ENCODE data around the gene LRRC74B.
"Not testable (repeated sequence)": the region's sequence is repeated elsewhere in the genome, so short reads cannot be mapped to it uniquely, and the experiment has no call there.

LRRC74B gene

DNA sequence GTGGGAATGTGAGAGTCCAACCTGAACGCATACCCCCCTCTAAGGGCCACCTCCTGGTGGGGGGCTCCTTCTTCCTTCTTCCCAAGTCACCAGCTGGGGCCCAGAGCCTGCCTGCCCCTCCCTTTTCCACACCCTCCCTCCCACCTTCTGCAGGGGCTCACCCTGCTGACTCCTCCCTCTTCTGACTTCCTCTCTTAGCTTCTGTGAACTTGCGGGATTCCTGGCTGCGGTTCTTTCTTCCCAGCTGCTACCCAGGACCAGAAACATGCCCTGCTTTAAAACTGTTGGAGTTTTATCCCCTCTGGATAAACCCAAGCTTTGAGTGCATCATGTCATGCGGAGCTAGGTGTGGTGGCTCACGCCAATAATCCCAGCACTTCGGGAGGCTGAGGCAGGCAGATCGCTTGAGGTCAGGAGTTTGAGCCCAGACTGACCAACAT, 10.2 kb downstream of the LRRC74B start:
- DNase-seq, result no peak

DNA sequence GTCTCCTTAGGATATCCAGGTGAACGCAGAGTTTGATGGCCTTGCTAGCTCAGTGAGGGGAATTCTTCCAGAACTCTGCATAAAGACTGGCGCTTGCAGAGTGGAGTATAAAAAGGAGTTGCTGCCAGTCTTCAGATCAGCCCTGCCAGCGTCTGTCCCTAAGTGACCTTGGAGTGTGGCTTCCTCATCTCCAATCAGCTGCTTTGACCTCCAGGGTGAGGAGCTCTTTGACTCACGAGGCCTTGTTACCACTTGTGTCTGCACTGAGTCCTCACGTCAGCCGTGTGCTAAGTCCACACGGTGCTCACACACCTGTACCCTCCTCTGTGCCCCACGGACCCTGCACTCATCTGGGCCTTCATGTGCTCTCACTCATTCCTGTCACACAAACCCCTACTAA, 14.6 kb downstream of the LRRC74B start:
- DNase-seq, result not testable (repeated sequence)

DNA sequence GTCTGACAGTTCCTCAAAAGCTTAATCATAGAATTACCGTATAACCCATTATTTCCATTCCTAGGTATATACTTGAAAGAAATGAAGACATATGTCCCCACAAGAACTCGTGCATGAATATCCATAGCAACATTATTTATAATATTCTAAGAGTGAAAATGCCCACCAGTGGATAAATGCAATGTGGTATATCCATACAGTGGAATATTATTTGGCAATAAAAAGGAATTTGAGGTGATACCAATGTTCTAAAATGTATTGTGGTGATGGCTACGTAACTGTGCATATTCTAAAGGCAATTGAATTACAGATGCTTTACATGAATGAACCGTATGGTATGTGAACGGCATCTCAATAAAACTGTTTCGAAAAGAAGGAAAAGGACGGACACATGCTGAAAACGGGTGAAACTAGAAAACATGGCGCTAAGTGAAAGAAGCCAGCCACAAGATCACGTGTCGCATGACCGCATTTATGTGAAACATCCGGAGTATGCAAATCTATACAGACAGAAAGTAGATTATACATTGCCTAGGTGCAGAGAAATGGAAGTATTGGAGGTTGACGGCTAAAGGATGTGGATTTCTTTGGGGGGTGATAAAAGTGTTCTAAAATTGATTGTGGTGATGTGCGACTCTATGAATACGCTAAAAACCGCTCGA, 16.0 kb downstream of the LRRC74B start:
- not testable (repeated sequence) for DNase-seq

DNA sequence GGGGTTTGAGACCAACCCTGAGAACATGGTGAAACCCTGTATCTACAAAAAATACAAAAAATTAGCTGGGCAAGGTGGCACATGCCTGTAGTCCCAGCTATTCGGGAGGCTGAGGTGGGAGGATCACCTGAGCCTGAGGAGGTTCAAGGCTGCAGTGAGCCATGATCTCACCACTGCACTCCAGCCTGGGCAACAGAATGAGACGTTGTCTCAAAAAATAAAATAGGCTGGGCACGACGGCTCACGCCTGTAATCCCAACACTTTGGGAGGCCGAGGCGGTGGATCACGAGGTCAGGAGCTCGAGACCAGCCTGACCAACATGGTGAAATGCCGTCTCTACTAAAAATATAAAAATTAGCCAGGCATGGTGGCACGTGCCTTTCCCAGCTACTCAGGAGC, 18.7 kb downstream of the LRRC74B start:
- not testable (repeated sequence) for DNase-seq

DNA sequence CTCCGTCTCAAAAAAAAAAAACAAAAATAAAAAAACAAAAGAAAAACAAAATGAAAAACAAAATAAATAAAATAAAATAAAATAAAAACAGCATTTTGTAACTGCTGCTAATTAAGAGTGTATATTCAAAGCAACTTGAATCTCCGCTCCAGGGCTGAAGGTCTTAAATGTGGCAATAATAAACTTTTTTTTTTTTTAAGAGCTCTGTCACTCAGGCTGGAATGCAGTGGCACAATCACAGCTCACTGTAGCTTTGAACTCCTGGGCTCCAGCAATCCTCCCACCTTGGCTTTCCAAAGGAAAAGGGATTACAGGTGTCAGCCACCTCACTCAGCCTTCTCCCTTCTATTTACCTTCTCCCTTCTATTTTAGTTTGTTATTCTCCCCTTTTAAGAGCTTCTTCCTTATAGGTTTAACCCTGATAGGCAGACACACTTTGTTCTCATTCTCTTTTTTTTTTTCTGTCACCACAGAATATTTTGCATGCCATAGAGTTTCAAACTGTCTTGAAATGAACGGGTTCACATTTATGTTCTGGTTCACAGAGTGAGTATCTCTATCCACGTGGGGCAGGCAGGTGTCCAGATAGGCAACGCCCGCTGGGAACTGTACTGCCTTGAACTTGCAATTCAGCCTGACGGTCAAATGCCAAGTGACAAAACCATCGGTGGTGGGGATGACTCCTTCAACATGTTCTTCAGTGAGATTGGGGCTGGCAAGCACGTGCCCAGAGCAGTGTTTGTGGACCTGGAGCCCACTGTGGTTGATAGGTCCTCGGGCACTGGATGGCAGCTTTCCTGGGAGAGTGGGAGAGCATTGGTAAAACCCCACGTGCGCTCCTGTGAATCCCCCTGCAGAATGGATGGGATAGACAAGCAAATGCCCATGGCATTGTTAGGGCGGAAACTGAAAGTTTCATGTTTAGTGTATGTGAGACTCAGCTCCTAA, 19.4 kb downstream of the LRRC74B start:
- DNase-seq, result no peak

DNA sequence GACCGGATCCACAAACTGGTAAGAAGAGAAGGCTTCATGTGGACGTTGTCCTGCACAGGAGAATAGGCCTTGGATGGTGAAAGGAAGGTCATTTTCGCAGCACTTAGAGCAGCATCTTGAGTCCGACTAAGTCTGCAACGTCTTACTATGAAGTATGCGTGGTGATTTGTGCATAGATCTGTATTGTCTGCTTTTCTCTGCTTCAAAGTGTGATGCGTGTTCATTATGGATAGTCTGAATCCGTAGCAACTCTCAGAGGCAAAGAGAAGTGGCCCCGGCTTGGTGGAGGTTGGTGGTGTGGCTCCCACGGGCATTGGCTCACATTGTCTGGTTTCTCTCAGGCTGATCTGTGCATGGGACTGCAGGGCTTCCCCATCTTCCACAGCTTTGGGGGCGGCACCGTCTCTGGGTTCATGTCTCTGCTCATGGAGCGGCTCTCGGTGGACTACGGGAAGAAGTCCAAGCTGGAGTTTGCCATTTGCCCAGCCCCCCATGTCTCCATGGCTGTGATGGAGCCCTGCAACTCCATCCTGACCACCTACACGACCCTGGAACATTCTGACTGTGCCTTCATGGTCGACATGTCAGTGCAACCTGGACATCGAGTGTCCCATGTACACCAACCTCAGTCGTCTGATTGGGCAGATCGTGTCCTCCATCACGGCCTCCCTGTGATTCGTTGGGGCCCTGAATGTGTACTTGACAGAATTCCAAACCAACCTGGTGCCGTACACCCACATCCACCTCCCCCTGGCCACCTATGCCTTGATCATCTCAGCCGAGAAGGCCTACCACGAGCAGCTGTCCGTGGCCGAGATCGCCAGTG, 21.5 kb downstream of the LRRC74B start:
- DNase-seq, result no peak

DNA sequence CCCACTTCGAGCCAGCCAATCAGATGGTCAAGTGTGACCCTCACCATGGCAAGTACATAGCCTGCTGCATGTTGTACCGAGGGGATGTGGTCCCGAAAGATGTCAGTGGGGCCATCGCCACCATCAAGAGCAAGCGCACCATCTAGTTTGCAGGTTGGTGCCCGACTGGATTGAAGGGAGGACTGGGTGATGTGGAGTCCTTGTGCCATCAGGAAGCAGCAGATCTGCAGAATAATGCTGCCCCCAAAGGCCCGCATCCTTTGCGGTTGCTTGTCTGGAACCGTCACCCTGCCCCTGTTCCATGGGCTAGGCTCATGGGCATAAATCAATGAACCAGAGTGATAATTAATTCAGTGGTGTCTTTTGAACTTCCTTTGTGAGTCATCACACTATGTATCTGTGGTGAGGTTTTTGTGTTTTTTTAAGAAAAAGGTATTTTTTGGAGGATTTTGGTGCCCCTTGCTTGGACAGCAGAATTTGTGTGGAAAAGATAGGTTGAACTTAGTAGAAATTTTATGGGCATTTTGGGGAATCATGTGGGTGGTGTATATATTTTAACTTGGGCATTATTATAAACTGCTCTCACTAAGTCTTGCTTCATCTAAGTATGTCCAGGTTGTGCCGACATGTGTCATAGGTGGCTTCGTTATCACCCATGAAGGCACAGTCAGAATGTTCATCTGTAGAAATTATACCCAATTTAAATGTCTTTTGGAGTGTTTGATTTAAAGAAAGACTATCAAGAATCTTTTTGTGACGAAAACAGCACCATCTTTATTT, 22.3 kb downstream of the LRRC74B start:
- no peak for DNase-seq

DNA sequence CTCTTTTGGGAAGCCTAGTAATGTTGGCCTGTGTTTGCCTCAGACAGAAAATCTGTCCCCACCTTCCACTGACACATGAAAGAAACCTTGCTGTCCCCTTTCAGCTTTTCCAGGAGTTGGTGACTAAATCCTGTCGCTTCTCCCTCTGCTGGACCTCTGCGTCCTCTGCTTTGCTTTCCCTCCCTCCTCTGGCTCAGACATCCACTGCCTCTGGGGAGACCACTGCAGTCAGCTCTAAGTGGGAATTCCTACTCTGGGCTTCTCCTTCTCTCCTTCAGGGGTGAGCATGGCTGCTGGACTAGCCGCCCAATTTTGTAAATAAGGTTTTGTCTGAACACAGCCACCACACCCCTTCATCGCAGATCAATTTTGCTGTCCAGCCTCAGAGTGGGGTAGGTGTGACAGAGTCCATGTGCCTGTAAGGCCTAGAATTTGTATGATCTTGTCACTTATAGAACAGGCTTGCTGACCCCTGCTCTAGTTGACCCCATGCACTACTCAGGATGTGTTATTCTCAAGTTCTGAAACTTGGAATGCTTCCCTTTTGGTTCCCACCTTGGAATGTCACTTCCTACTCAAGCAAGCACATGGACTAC, 23.0 kb downstream of the LRRC74B start:
- no peak for DNase-seq

DNA sequence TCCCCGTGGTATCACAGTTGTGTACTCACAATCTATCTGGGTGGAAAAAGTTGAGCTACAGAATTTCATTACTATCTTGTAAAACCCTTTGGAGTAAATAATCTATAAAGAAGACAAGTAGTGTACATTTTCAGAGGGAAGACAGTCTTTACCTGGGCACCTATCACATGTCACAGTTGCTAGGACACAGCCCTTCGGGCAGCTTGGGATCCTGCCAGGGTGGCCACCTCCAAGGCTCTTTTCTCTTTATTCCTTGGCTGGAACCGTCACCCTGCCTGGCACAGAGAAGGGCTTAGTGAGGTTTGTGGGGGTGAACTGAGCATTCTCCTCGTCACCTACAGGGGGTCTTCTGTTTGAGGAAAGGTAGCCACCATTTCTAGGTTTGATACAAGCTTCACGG, 23.6 kb downstream of the LRRC74B start:
- no peak for DNase-seq

DNA sequence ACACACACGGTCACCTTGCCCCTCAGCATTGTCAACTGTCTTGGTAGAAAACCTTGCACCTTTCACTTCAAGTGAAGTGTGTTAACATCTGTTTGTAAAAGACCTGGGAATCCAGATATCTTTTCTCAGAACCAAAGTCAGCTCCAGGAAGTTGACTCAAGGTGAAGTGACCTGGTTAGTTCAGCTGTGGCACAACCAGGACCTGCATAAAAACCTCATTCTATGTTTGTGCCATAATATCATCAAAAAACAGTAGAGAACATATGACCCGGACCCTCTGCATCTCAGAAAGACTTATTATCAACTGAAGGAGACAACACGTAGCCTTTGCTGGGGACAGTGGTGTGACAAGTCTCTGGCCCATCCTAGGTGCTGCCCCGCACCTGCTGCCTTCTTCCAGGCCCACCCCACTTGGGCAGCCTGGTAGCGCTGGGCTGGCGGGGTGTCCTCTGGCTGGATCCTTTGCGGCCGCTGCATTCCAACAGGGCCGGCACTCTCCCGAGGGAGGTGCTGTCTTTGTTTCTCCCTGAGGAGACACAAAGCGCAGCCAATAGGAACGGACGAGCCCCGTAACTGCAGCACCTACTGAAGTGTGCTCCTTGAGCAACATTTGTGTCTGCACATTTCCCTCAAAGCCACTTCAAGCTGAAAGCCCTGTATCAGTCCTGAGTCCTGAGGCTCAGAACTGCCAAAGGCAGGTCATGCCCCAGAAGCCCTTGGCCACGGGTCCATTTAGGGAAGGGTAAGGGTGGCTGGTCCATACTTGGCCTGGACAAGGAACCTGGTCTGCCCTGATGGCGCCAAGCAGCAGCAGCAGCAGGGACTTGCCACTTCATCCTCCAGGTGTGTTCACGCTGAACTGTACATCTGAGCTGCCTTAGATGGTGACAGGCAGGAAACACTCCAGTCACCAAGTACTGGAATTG, 25.2 kb downstream of the LRRC74B start:
- DNase-seq, result no peak

DNA sequence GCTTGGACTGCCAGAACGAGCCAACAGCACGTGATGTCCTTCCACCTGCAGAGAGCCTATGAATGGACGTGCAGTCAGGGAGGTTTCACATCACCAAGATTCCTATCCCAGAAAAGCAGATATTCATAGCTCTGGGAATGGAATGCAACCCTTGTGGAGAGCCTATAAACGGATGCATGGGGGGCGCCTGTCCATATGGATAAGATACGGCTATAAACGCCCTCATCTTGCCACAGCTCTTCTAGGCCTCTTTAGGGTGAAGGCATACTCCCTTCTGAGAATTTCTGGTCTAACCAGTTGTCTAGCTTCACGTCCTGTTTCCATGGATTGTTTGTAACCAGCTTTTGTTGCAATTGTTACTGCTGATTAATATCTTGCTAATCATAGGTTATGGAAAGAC, 26.1 kb downstream of the LRRC74B start:
- not testable (repeated sequence) for DNase-seq

DNA sequence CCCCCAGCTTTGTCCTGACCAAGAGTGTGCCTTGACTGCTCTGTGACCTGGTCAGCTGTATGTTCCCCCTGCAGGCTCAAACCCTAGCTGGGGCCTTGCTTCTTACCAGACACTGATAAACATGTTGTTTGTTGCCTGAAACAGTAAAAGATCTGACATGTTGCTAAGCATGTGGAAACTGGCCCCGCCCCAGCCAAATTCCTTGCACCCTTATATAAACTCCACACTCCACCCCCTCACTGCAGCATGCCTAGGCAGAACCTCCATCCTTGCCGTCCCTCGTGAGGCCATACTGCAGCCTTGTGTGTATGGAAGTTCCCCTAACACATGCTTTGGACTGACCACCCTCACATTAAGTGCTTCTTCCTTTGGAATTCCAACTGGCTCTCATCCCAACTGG, 27.3 kb downstream of the LRRC74B start:
- no peak for DNase-seq

DNA sequence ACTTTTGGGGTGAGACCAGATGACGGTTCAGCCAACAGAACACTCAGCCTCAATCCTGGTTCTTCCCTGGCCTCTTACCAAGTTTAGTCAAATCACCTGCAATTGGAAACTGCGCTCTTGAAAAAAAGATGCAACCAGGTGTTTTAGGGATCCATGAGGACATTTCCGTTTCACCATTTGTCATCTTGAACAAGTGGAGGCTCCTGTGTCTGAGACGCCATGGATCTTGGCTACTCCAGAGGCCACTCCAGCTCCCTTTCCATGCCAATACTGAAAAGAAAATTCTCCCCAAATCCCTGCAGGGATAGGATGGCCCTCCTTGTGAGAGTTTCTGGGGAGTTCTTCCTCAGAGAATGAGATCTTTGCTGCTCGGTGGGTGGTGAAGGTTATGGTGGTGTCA, 27.7 kb downstream of the LRRC74B start:
- DNase-seq, result no peak

DNA sequence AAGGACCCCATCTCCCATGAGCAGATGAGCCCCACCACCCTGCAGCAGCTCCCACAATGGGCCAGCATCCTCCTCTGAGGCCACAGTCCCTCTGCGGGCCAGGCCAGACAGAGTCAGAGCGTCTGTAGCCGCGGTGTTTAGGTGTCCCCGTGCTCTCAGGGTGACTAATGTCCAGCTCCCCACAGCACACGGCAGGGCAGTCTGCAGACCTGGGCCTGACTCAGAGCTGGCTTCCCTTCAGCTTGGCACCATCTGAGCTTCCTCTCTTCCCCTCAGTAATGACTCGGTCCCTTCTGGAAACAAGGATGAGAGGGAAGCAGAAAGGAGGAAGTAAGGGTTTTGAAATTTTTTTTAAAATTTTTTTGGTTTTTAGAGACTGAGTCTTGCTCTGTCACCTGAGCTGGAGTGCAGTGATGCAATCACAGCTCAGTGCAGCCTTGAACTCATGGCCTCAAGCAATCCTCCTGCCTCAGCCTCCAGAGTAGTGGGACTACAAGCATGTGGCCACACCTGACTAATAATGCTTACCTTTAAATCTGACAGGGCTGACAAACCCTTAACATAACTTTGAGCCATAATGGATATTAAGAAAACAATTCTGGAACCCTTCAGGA, 28.5 kb downstream of the LRRC74B start:
- no peak for DNase-seq

DNA sequence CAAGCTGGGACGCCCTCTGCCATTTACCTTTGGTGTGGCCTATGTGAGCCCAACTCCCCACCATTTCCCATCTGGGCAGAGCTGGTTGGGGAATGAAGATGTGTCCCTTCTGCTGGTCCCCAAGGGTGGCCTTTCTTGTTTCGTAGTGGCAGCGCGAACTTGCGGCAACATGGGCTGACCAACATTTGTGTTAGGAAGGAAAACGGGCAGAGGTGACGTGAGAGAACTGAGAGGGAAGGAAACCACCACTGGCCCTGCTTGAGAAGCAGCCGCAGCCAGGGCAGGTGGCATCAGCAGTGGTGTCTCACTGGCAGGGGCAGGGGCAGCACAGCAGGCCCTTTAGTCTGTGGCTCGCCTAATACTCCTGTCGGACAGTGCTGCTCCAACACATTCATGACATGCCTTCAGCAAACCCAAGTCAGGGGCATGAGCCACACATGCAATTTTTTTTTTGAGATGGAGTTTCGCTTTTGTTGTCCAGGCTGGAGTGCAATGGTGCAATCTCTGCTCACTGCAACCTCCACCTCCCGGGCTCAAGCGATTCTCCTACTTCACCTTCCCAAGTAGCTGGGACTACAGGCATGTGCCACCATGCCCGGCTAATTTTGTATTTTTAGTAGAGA, 29.9 kb downstream of the LRRC74B start:
- DNase-seq, result no peak

DNA sequence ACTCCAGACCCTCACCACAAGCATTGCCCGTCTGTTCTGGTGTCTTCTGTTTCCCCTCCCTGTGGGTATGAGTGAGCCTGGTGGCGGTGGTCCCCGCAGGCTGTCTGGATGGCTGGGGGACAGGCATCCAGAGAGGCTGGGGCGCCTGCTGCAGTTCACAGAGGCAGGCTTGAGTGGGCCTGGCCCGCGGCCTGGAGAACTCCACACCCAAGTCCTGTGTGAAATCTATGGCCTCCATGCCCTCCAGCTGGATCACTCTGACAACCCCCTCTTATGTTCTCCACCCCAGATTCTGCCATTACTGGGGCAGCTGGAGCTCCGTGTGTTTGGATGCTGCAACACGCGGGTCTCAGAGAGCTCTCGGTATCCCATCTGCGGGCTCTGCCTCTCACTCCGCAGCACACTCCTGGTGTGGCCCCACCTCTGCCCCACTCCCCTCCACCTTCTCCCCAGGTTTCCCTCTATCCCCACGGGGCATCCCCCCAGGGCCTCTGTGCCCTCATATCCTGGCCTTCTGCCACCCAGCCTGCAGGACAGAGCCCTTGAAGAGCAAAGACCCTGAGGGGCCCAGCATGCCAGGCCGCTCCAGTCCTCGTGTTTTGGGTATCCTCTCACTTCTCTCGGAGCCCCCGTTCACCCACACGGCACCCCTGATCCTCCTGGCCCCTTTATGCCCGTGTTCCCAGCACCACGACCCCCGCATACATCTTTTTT, 31.3 kb downstream of the LRRC74B start:
- no peak for DNase-seq

DNA sequence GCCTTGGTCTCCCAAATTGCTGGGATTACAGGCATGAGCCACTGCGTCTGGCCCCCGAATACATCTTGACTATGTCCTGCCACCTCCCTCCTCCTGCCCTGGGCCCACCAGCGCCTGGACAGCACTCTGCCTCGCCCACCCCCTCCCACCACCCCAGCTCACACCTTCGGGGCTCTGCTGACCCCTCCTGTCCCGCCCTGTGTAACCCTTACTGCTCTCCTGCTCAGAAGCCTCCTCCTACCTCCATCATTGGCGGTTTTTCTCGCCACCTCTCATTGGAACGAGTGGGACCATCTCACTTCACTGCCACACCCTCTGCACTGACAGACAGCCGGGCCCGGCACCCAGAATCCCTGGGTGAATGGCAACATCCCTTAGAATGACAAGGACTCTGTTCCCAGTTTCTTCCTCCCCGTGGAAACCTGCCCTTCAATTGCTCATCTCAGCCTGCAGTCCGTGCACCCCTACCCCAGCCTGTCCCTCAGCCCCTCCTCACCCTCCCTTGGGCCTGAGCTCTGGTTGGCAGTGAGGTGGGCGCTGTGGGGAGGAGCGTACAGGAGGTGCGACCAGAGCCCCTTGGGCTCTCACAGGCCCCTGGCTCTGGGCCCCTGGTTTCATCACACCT, 32.2 kb downstream of the LRRC74B start:
- no peak for DNase-seq

DNA sequence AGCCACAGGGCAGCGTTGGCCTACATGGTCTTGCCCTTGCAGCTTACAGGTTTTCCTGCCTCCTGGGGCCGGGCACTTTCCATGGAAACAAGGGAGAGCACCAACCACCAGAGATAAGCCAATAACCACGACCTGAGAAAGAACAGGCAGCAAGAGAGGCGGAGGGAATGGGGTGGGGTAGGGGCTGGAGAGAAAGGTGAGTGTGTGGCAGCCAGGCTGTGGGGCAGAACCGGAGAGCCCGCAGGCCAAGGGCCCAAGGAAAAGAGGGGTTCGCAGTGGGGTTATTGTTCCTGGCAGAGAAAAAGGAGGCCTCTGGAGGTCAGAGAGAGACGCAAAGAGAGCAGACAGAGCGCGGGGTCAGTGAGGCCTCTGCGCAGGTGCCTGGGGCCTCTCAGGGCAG, 33.2 kb downstream of the LRRC74B start:
- no peak for DNase-seq

DNA sequence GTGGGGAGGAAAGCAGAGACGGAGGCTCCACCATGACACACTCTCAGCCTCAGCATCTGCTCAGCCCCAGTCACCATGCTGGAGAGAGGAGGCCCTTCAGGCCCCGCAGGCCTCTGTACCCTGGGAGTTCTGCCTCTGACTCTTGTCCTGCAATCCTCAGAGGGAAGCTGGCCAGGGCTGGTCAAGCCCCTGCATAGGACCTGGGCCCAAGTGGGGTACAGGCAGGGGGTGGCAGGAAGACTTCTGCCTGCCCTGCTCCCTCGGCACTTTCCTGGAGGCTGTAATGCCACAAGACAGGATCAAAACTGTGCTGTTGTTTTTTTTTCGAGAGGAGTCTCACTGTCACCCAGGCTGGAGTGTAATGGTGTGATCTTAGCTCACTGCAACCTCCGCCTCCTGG, 33.7 kb downstream of the LRRC74B start:
- DNase-seq, result no peak

Data from NCI-H446 treated with DMSO at 0.1 percent for 48 hours (cell line).